MM.1S (cell line): ENCODE results near the gene CDH4.

Source experiments
- DNase-seq: peaks from one replicate; pipeline ENCODE4 v3.0.0-alpha.2; 2015
- H2AFZ ChIP-seq: fragments of 300-600 bp; sonication (generic); 2 replicates; pipeline ENCODE4 v1.6.0; 2016; ENCODE audit warnings: antibody characterized with exemption, low read length
- H3F3A ChIP-seq: fragments of 300-600 bp; sonication (generic); 2 replicates; pipeline ENCODE4 v1.6.1; 2016; ENCODE audit warnings: mild to moderate bottlenecking, antibody characterized with exemption, low read length, moderate library complexity, mixed read lengths; ENCODE audit not compliant: insufficient read depth
- H3K27ac ChIP-seq: fragments of 300-600 bp; sonication (generic); 2 replicates; pipeline ENCODE4 v1.5.1; 2016; ENCODE audit warnings: mild to moderate bottlenecking, low read length
- H3K27me3 ChIP-seq: fragments of 300-600 bp; sonication (generic); replicated peaks from 2 replicates; pipeline ENCODE4 v1.6.0; 2016; ENCODE audit warnings: low read length; ENCODE audit not compliant: insufficient read depth
- H3K36me3 ChIP-seq: fragments of 300-600 bp; sonication (generic); replicated peaks from 2 replicates; pipeline ENCODE4 v1.6.1; 2016; ENCODE audit warnings: mild to moderate bottlenecking, low read length, mixed read lengths; ENCODE audit not compliant: insufficient read depth
- H3K4me1 ChIP-seq: fragments of 300-600 bp; sonication (generic); 2 replicates; pipeline ENCODE4 v1.6.1; 2016; ENCODE audit warnings: low read length, mixed read lengths
- H3K4me2 ChIP-seq: fragments of 300-600 bp; sonication (generic); 2 replicates; pipeline ENCODE4 v1.6.0; 2016; ENCODE audit warnings: low read depth, low read length
- H3K4me3 ChIP-seq: fragments of 300-600 bp; sonication (generic); 2 replicates; pipeline ENCODE4 v1.5.1; 2016; ENCODE audit warnings: low read length, mixed read lengths
- H3K79me2 ChIP-seq: fragments of 300-600 bp; sonication (generic); 2 replicates; pipeline ENCODE4 v1.6.1; 2016; ENCODE audit warnings: mixed run types, low read length, mixed read lengths
- H3K9ac ChIP-seq: fragments of 300-600 bp; sonication (generic); 2 replicates; pipeline ENCODE4 v1.6.1; 2016; ENCODE audit warnings: low read length, mixed read lengths
- H3K9me2 ChIP-seq: fragments of 300-600 bp; sonication (generic); replicated peaks from 2 replicates; pipeline ENCODE4 v1.6.1; 2016; ENCODE audit warnings: mild to moderate bottlenecking, low read length, mixed read lengths; ENCODE audit not compliant: insufficient read depth
- H3K9me3 ChIP-seq: fragments of 300-600 bp; sonication (generic); replicated peaks from 2 replicates; pipeline ENCODE4 v1.6.1; 2016; ENCODE audit warnings: mild to moderate bottlenecking, low read length, mixed read lengths; ENCODE audit not compliant: insufficient read depth
- H4K20me1 ChIP-seq: fragments of 300-600 bp; sonication (generic); 2 replicates; pipeline ENCODE4 v1.6.1; 2016; ENCODE audit warnings: mild to moderate bottlenecking, low read length, moderate library complexity, mixed read lengths; ENCODE audit not compliant: insufficient read depth
- EZH2 ChIP-seq: fragments of 300-600 bp; sonication (generic); optimal IDR thresholded peaks from 2 replicates; pipeline ENCODE3; 2017; ENCODE audit warnings: low read depth, mild to moderate bottlenecking, antibody characterized with exemption, low read length, mixed read lengths
- EZH2phosphoT487 ChIP-seq: fragments of 300-600 bp; sonication (generic); IDR thresholded peaks from 2 replicates; pipeline ENCODE4 v1.6.1; 2018; ENCODE audit warnings: antibody characterized with exemption, low read length
- TF ChIP-seq, protein P1 (sequence below): fragments of 300-600 bp; sonication (generic); IDR thresholded peaks from 2 replicates; pipeline ENCODE4 v1.5.1; 2016; ENCODE audit warnings: antibody characterized with exemption, low read length, mixed read lengths

CDH4 gene

DNA sequence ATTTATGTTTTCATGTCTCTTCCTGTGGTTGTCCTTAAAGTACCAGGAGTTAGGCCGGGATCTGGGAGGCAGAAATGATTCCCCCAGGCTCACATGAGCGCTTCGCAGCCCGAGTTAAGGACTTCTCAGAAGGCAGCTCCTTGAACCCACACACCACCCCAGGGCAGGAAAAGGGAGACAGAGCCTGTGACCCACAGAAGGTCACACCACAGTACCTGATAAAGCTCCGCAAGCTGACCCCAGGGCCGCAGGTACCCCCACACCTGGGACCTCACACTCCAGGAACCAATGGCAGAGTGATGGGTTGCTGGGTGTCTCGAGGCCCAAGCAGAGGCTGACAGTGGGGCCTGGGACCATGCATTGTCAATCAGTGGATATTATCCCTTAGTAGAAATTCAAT is 207.6 kb downstream of the CDH4 start:
- H3F3A ChIP-seq: no peaks in the 10 kb centered on the region
- H3K27ac ChIP-seq: no peak overlapping the region
- no peak overlapping the region for H3K9ac ChIP-seq
- no peak for DNase-seq
- no peaks in the 10 kb centered on the region for H4K20me1 ChIP-seq
- H3K9me3 ChIP-seq: no peaks in the 10 kb centered on the region
- no peaks in the 10 kb centered on the region for H3K79me2 ChIP-seq
- no peak overlapping the region for H2AFZ ChIP-seq
- TF ChIP-seq, protein P1, sequence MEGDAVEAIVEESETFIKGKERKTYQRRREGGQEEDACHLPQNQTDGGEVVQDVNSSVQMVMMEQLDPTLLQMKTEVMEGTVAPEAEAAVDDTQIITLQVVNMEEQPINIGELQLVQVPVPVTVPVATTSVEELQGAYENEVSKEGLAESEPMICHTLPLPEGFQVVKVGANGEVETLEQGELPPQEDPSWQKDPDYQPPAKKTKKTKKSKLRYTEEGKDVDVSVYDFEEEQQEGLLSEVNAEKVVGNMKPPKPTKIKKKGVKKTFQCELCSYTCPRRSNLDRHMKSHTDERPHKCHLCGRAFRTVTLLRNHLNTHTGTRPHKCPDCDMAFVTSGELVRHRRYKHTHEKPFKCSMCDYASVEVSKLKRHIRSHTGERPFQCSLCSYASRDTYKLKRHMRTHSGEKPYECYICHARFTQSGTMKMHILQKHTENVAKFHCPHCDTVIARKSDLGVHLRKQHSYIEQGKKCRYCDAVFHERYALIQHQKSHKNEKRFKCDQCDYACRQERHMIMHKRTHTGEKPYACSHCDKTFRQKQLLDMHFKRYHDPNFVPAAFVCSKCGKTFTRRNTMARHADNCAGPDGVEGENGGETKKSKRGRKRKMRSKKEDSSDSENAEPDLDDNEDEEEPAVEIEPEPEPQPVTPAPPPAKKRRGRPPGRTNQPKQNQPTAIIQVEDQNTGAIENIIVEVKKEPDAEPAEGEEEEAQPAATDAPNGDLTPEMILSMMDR: no peak
- TF ChIP-seq EZH2phosphoT487: no peak
- TF ChIP-seq EZH2: no peak
- H3K36me3 ChIP-seq: no peaks in the 10 kb centered on the region
- H3K4me1 ChIP-seq: no peaks in the 10 kb centered on the region
- H3K27me3 ChIP-seq: peaks cover 25% of the 10 kb centered on the region
- no peak overlapping the region for H3K4me2 ChIP-seq
- no peak overlapping the region for H3K4me3 ChIP-seq
- no peaks in the 10 kb centered on the region for H3K9me2 ChIP-seq

DNA sequence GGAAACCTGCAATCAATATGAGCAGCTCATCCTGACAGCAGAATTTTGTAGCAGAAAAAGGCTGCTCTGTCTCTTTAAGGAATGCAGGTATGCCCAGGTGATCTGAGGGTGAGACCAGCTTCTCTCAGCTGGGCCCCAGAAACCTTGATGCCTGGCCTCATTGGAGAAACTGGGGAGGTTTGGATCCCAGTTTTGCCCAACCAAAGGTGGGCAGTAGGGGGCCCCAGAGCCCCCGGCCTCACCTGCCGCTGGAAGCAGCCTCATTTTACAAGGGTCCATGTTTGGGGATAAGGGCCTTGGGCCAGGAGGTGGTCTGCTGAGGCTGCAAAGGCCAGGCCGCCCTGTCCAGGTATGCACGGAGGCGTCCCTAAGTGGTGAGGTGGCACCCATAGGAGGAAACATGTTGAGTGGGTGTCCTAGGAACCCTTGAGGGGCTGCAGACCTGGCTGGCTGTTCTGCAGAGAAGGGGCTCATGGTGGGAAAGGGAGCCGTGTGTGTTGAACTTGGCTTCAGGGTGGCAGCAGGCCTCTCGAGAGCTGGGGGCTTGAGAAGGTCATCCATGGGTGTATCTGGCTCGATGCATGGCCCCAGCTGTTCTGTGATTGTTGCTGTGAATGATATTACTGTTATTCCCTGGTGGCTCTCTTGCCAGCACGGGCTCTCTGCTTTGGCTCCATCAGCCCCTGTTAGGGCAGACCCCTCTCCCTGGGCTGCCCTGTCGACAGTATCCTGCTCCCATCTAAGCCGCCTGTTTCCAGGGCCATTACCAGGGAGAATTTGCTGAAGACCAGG is 208.4 kb downstream of the CDH4 start:
- Histone ChIP-seq H3K79me2 (no peaks in the 10 kb centered on the region), H4K20me1 (no peaks in the 10 kb centered on the region), H3K4me2 (no peak overlapping the region), H3K27me3 (peaks cover 27% of the 10 kb centered on the region), H3K9me3 (no peaks in the 10 kb centered on the region), H3K9me2 (no peaks in the 10 kb centered on the region), H2AFZ (no peak overlapping the region), H3K4me1 (no peaks in the 10 kb centered on the region), H3F3A (no peaks in the 10 kb centered on the region), H3K27ac (no peak overlapping the region), H3K36me3 (no peaks in the 10 kb centered on the region), H3K9ac (no peak overlapping the region), H3K4me3 (no peak overlapping the region)
- DNase-seq: no peak
- TF ChIP-seq, protein P1: no peak
- TF ChIP-seq EZH2 (no peak), EZH2phosphoT487 (no peak)

DNA sequence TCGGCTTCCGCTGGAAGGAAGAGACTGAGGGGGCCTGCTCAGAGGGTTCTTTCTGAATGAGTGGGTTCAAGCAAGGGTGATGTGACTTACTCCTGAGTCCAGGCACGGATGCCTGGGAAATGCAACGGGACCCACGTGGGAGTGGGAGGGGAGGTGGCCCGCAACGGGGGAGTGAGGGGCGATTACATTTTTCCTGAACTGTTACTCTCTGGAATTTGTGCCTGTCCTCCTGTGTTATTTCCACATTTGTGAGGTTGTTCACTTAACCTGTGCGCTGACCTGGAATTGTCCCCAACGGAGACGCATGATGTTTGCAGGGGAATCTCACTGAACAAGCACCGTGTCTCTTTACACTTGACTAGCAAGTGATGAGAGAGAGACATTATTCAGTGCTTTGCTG is 209.4 kb downstream of the CDH4 start:
- Histone ChIP-seq H3K4me3 (no peak overlapping the region), H3K9me3 (no peaks in the 10 kb centered on the region), H2AFZ (no peak overlapping the region), H3K9ac (no peak overlapping the region), H3K27me3 (peaks cover 29% of the 10 kb centered on the region), H3K36me3 (no peaks in the 10 kb centered on the region), H3K79me2 (no peaks in the 10 kb centered on the region), H3K9me2 (no peaks in the 10 kb centered on the region), H3K4me1 (no peaks in the 10 kb centered on the region), H3K4me2 (no peak overlapping the region), H3F3A (no peaks in the 10 kb centered on the region), H3K27ac (no peak overlapping the region), H4K20me1 (no peaks in the 10 kb centered on the region)
- no peak for DNase-seq
- no peak for TF ChIP-seq EZH2
- TF ChIP-seq, protein P1: no peak
- TF ChIP-seq EZH2phosphoT487: no peak
